CD4-positive, alpha-beta T cell treated with Interleukin-21 for 1 hour (primary cell): Measurements from ENCODE around the gene CAMK1.

ENCODE experiments used
- DNase-seq: peaks from one replicate; pipeline ENCODE4 v3.0.0-alpha.2; 2020

CAMK1 gene

DNA sequence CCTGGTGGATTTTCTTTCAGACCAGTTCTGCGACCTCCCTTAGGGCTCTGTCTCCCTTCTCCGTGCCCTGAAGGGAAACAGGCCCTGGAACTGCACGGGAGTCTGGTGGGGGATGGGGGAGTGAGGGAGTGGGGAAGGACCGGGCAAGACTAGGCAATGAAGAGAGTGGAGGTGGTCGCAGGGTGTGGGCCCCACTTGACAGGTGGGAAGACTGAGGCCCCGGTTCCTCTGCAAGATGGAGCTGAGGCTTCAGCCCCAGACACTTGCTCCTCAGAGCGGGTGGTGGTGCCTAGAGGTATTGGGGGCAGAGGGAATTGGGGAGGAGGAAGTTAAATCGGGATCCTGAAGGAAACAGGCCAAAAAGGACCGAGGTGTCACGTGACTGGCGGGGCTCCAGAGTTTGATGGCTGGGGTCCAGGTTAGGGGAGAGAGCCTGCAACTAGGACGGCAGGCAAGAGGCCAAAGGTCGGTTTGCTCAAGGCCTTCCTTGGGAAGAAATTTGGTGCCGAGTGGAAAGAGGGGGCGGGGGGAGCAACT lies 597 bp upstream of the CAMK1 start:
- DNase-seq = no peak

DNA sequence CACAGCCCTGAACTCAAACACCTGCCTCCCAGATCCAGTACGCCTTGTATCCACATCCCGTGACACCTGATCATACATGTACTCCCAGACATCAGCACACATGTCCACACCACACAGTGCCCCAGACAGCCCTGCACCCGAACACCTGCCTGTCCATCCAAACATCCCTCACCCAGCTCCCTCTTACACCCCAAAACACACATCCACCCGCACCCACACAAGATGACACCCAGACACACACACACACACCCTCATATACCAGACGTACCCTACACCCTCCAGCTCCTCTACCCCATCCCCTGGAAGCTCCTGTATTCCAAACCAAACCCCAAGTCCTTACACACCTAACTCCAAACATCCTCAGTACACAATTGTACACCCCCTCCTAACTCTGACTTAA lies 735 bp downstream of the CAMK1 start:
- no peak for DNase-seq

DNA sequence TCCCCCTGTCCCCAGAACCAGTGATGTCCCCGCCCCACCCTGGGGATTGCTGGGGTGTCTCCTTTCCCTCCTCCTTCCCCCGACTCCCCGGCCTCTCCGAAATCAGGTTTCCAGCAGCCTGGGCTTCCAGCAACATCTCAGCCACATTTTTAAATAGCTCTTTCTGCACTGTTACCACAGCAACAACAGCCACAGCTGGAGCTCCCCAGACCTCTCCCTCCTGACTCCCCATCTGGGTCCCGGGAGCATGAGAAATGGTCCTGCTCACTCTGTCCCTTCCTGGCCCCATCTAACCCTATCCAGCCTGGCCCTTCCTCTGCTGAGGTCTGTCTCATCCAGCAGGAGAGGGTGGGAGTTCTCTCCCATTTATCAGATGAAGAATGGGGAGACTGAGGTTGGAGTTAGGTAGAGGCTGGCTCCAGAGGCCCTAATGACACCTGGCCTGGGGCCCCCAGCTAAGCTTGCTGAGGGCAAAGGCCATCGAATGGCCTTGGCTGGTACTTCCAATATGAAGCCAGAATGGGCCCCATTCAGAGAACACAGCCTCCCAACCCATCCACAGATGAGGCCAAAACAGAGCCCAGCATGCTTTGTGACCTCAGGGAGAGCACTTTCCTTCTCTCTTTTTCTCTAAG lies 1.5 kb downstream of the CAMK1 start:
- no peak for DNase-seq

DNA sequence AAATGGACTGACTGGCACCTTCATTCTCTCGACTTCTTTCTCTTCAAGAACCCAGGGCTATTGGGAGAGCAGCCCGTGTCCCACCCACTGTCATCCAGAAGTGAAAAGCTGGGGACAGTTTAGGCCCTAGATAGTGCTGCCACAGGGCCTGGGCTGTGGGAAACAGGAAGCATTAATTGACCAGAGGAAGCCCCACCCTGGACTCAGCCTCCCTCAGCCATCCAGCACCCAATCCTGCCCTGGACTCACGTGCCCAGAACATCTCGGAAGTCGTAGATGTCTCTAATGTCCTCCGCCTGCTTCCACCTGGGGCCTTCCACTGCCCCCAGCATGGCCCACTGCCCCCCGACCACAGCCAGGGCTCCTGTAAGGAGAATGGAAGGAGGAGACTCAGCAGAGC lies 2.3 kb downstream of the CAMK1 start:
- no peak for DNase-seq

DNA sequence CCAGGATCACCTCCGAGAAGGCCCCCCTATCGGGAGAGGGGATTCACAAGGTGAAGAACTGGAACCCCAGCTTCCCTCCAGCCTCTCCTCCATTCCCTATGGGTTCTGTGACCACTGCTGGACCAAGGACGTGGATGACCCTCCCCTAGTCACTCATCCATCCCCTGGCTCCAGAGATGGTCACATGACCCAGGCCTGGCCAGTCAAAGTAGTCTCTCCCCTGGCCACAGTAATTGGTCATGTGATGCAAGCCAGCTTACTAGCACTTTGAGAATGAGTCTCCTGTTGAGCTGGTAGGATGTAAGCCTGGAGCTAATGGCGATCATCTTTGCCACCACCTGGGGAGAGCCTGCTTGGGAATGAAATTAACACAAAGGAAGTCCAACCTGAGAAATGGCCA lies 3.9 kb downstream of the CAMK1 start:
- no peak for DNase-seq

DNA sequence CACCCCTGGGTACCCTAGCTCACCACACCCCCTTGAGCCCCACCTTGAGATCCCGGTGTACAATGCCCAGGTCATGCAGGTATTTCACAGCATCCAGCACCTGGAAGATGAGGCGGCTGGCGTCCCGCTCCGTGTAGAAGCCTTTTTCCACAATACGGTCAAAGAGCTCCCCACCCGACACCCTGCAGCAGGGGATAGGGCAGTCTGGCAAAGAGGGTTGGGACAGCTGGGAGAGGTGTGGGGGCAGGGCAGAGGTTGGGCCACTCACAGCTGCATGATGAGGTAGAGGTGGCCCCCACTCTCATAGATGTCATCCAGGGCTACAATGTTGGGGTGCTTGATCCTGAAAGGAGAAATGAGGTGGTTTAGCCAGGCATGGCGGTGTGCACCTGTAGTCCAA lies 6.9 kb downstream of the CAMK1 start:
- no peak for DNase-seq

DNA sequence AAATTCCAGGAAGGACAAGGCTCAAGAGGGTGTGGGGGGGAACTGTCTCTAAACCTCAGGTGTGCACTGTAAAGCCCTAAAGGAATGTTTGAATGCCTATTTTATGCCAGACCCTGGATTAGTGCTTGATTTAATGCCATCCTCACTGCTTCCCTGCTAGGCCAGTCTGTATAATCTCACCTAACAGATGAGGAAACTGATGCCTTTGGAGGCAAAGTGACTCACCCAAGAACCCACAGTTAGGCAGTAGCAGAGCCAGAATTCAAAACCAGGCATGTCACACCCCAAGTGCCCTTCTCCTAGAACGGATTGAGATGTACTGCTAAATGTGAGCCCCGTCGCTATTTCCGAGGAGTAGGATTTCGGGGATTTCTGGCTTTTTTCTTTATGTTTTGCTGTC lies 7.8 kb downstream of the CAMK1 start:
- no peak for DNase-seq

DNA sequence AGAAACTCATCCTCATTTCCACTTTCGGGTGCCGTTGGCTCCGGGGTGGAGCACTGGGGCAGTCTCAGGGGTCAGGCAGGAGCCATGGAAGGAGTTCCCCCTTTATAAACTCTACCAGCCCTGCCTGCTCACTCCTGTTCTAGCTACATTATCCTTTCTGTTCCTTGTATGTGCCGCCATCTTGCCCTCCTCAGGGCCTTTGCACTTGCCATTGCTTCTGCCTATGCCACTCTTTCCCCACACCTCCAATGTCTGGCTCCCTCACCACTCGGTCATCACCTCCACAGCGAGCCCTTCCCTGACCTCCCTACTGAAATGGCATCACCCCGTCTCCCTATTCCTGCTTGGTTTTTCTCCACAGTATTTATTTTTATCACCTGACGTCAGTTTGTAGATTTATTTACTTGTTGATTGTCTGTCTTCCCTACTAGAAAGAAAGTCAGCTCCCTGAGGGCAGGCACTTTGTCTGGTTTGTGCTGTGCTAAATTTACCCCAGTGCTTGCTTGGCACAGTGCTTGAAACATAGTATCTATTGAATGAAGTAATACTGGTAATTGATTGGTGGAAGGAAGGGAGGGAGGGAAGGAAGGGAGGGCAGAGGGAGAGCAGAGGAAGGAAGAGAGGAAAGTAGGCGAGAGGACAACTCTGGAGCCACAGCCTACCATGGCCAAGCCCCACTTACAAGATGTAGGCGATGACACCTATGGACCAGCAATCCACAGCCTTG lies 8.8 kb downstream of the CAMK1 start:
- DNase-seq = no peak

DNA sequence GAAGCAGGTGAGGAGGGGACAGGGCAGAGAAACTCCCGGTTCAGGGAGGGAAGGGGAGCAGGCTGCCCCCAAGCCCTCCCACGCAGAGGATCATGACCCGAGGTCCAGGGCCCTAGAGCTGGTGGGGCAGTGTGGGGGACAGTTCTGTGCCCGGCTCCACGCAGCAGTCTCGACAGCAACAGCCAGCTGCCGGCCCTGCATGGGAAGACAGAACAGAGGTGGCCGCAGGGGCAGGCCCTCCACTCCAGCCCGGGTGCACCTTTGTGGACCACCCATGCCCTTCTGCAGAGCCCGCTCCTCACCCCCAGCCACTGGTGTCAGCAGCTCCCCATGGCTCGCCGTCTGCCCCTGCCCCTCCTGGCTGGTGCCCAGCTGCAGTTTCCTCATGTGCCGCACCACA lies 12.3 kb downstream of the CAMK1 start:
- no peak for DNase-seq

DNA sequence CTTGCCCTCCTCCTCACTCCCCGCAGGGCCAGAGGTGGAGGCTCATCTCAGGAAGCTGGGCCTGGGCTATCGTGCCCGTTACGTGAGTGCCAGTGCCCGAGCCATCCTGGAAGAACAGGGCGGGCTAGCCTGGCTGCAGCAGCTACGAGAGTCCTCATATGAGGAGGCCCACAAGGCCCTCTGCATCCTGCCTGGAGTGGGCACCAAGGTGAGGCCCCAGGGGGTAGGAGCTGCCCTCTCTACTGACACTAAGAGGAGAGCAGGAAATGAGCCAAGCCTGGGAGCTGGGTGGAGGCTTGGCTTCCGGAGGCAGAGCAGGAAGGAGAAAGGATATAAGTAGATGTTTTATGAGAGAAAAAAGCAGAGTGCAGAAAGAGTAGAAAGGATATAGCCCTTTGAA lies 15.1 kb downstream of the CAMK1 start:
- no peak for DNase-seq

DNA sequence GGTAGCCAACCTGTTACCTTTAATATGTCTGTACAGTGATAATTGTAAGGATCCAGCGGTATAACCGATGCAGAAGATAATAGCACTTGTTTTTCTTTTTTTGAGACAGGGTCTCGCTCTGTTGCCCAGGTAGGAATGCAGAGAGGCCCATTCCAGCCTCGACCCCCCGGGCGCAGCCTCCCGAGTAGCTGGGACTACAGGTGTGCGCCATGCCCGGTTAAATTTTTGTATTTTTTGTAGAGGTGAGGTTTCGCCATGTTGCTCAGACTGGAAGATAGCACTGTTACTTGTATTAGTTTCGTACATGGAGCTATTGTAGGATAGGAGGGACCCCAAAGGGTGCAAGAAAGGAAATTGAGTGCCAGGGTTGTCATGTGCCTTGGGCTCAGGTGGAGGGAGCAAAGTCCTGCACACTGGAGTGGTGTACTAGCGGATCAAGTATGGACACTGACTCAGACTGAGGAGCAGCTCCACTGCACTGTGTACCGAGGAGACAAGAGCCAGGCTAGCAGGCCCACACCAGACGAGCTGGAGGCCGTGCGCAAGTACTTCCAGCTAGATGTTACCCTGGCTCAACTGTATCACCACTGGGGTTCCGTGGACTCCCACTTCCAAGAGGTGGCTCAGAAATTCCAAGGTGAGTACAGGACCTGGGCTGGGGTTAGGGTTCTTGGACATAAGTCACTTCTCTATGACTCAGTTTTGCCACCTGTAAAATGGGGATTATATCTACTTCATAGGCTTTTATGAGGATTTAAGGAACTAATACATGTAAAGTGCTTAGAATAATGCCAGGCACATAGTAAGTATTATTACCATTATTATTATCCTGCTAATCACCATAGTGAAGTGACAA lies 19.0 kb downstream of the CAMK1 start:
- DNase-seq = no peak

DNA sequence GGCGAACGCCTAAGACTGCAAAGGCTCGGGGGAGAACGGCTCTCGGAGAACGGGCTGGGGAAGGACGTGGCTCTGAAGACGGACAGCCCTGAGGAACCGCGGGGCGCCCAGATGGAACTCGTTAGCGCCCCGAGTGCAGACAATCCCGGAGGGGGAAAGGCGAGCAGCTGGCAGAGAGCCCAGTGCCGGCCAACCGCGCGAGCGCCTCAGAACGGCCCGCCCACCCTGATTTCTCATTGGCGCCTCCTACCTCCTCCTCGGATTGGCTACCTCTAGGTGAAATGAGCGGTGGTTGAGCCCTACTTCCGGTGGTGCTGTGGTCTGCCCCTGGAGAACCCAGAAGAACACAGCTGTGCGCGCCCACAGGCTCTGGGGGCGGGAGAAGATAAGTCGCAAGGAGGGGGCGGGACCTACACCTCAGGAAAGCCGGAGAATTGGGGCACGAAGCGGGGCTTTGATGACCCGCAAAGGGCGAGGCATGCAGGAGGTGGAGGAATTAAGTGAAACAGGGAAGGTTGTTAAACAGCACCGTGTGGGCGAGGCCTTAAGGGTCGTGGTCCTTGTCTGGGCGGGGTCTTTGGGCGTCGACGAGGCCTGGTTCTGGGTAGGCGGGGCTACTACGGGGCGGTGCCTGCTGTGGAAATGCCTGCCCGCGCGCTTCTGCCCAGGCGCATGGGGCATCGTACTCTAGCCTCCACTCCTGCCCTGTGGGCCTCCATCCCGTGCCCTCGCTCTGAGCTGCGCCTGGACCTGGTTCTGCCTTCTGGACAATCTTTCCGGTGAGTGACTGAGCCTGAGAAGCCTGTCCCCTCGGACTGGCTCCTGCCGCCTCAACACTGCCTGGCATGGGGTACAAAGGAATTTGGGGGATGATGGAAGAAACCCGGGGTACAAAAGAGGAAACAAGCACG lies 19.8 kb downstream of the CAMK1 start, which contains the start of gene OGG1:
OGG1 (plus strand) TSS at position 308 of the 911 bp plus-strand sequence; CDS start at position 643, 335 bp downstream.
- peak; percentile 96 for DNase-seq

DNA sequence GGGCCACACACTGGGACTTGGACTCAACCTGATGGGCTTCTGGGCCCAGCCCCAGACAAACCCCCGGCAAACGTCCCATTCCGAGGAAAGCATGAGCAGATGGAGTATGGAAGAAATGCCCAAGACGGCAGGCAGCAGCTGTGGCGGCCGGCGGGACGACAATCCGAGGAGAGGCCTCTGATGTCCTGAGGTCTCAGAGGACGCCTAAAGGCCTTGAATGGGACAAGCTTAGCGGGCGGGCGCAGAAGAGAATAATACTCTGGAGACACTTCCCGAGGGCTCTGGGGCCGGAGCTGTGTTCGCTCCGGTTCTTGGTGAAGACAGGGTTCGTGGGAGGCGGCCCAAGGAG lies 20.5 kb downstream of the CAMK1 start:
- DNase-seq = no peak

DNA sequence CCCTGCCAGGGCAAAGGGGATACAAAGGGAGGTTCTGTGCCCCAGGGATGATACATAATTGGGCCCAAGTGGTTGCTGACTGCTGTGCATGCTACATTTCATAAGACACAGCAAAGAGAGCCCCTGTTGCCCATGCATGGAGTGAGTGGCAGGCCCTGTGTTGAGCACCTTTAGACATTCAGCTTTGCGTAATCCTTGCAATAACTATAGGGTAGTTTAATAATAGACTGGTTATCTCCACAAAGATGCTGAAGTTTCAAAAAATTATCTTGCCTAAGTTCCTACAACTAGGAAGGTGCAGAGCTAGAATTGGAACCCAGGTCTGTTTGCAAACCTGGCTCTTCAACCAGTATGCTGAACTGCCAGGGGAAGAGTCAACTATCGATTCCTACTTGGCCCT lies 21.7 kb downstream of the CAMK1 start:
- DNase-seq = no peak

DNA sequence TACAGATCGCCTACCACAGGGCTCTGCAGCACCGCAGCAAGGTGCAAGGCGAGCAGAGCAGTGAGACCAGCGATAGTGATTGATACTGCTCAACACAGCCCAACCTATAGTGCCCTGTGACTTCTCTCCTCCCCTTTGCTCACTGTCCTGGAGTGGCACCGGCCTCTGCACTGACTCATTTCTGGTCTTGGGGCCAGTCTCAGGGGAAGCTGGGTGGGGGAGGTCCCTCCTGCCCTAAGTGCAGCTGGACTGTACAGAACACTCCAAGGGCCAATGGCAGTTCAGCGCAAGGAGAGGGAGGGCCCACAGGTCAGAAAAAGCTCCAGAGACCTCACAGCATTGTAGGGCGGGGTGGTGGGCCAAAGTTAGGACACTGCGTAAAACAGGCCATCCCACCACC lies 22.5 kb downstream of the CAMK1 start:
- no peak for DNase-seq

DNA sequence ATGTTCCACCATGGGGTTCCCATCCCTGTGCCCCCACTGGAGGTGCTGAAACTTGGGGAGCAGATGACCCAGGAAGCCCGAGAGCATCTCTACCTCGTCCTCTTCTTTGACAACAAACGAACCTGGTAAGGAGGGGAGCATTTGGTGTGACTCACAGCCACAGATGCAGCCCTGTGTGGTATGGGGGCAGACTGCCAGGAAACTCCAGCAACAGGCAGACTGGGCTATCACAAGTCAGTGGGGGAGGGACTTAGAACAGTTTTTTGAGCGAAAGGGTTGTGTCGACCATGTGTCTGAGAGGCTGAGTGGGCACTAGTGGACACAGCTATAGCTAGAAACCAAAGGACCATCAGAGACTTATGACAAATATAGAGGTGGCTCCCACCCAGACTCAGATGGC lies 23.4 kb downstream of the CAMK1 start:
- no peak for DNase-seq

DNA sequence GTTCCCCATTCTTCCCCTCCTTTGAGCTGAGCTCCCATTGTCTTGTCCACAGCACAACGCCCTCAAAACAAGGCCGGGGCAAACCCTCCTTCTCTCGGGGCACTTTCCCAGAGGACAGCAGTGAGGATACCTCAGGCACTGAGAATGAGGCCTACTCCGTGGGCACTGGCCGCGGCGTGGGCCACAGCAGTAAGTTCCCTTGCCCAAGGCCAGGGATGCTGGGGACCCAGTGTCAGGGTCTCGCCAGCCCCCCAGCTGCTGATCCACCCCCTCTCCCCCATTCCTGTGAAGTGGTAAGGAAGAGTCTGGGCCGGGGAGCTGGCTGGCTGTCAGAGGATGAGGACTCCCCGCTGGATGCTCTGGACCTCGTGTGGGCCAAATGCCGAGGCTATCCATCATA lies 24.2 kb downstream of the CAMK1 start:
- DNase-seq = no peak

DNA sequence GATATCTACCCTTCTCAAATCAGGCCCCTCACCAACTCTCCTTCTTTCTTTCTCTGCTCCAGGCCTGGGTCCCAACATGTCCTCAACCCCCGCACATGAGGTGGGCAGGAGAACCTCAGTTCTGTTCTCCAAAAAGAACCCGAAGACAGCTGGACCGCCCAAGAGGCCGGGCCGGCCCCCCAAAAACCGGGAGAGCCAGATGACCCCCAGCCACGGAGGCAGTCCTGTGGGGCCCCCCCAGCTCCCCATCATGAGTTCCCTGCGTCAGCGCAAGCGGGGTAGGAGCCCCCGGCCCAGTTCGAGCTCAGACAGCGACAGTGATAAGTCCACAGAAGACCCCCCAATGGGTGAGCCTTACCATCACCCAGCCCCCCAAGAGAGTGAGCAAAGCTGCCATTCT lies 25.6 kb downstream of the CAMK1 start:
- DNase-seq = no peak

DNA sequence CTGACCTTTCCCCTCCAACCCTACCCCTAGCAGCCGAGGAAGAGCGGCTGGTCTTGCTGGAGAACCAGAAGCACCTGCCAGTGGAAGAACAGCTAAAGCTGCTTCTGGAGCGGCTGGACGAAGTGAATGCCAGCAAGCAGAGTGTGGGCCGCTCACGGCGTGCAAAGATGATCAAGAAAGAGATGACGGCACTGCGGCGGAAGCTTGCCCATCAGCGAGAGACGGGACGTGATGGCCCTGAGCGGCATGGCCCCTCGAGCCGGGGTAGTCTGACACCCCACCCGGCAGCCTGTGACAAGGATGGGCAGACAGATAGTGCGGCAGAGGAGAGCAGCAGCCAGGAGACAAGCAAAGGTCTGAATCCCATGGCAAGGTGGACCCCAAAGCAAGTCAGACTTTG lies 26.2 kb downstream of the CAMK1 start:
- no peak for DNase-seq

DNA sequence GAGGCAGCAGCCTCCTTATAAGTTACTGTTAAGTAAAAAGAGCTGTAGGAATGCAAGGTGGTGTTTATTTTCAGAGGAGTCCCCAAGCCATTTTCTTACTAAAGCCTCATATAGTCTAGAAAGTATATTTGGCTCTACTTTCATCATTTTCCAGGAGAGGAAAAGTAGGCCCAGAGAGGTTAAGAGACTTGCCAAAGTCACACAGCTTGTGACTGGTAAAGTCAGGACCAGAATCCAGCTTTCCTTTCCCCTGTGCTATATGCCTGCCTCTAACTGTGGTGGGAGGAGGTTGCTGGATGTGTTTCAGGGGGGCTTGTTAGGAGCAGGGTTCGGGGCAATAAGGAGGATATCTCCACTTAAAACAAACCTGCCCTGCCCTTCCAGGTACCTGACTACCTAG lies 27.2 kb downstream of the CAMK1 start:
- DNase-seq = no peak

DNA sequence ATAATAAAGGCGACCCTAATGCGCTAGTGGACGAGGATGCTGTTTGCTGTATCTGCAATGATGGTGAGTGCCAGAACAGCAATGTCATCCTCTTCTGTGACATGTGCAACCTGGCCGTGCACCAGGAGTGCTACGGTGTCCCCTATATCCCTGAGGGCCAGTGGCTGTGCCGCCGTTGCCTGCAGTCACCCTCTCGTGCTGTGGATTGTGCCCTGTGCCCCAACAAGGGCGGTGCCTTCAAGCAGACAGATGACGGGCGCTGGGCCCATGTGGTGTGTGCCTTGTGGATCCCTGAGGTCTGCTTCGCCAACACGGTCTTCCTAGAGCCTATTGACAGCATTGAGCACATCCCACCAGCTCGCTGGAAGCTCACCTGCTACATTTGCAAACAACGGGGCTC lies 30.6 kb downstream of the CAMK1 start:
- DNase-seq = no peak

DNA sequence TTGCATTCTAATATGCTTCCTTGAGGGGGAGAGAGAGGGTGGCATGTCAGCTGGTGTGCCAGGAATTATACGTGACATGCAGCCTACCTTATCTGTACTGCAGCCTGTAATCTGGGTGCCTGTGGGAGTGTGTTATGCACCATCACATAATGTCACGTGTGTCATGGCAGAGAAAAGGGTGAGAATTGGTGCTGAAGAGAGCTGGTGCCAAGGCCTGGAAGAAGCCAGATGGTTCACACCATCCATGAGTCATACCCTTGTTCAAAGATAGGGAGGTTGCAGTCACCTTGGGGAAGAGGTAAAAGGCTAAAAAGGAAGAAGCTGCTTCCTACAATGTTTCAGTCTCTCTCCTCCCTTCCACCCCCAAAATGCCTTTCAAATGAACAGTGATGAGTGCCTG lies 32.9 kb downstream of the CAMK1 start:
- no peak for DNase-seq

DNA sequence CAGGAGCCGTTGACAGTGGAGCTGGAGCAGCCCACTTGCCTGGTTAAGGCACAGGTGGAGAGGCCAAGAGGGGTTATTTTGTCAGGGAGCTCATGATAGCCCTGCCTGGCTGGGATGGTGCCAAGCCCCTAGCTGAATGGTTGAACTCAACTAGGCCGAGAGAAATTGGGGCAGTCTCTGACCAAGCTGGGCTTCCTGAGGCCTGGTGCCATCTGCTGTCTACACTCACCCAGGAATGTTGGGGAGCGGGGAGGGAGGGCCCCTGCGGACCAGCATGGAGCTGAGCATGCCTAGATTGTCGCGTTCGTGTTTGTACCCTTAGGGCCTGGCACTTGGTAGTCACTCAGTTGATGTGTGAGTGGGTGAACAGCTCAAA lies 37.0 kb downstream of the CAMK1 start:
- DNase-seq = no peak
